HepG2 (cell line): ENCODE data around the gene MBNL3. TPM values are rescaled to one million over a fixed set of nuclear protein-coding genes. Genes with fewer than 3 reads are reported as not detected.

Source experiments
- AHDC1 ChIP-seq: sonication (generic); formaldehyde crosslinking; IDR thresholded peaks from 2 replicates; pipeline ENCODE4 v1.5.1; 2020; ENCODE audit warnings: mild to moderate bottlenecking, missing genetic modification reagents, borderline replicate concordance
- HNF1A ChIP-seq, 2 experiments: sonication (generic) in 1 of 2; formaldehyde crosslinking in 1 of 2; IDR thresholded peaks; 2 replicates each; pipeline versions ENCODE4 v1.4.0 to v1.6.1; 2016 to 2020; ENCODE audit warnings: borderline replicate concordance in 1 of 2, low read depth in 1 of 2, mild to moderate bottlenecking in 1 of 2, missing genetic modification reagents in 1 of 2
- ISL2 ChIP-seq: sonication (generic); formaldehyde crosslinking; IDR thresholded peaks from 2 replicates; pipeline ENCODE4 v1.5.0; 2020; ENCODE audit warnings: missing genetic modification reagents
- JUND ChIP-seq: sonication (generic); formaldehyde crosslinking; IDR thresholded peaks from 2 replicates; pipeline ENCODE4 v1.8.0; 2022; ENCODE audit warnings: mild to moderate bottlenecking, missing genetic modification reagents
- MNT ChIP-seq: fragments of 450-650 bp; IDR thresholded peaks from 2 replicates; pipeline ENCODE4 v1.6.1; 2016
- TCF12 ChIP-seq, 2 experiments: fragments of 450-650 bp in 1 of 2; sonication (generic) in 1 of 2; formaldehyde crosslinking in 1 of 2; IDR thresholded peaks; 2 replicates each; pipeline versions ENCODE4 v1.6.1 to v1.8.0; 2017 to 2022; ENCODE audit warnings: antibody characterized with exemption in 1 of 2, mild to moderate bottlenecking in 1 of 2, missing genetic modification reagents in 1 of 2, moderate library complexity in 1 of 2
- THYN1 ChIP-seq: sonication (generic); formaldehyde crosslinking; IDR thresholded peaks from 2 replicates; pipeline ENCODE4 v1.8.1; 2023; ENCODE audit warnings: low read depth, mild to moderate bottlenecking, moderate library complexity, missing genetic modification reagents, borderline replicate concordance
- ZBTB21 ChIP-seq: sonication (generic); formaldehyde crosslinking; IDR thresholded peaks from 2 replicates; pipeline ENCODE4 v1.4.0; 2020; ENCODE audit warnings: missing genetic modification reagents
- ZFP36 ChIP-seq: fragments of 150-350 bp; IDR thresholded peaks from 2 replicates; pipeline ENCODE4 v1.6.1; 2018; ENCODE audit warnings: borderline replicate concordance, low read length, low read depth; ENCODE audit not compliant: partially characterized antibody
- ZNF12 ChIP-seq: sonication (generic); formaldehyde crosslinking; IDR thresholded peaks from 2 replicates; pipeline ENCODE4 v1.5.0; 2020; ENCODE audit warnings: missing genetic modification reagents
- ZNF225 ChIP-seq: sonication (generic); formaldehyde crosslinking; IDR thresholded peaks from 2 replicates; pipeline ENCODE4 v1.4.0; 2020; ENCODE audit warnings: mild to moderate bottlenecking, missing genetic modification reagents
- ZNF362 ChIP-seq: sonication (generic); formaldehyde crosslinking; IDR thresholded peaks from 2 replicates; pipeline ENCODE4 v1.4.0; 2020; ENCODE audit warnings: missing genetic modification reagents, mild to moderate bottlenecking, borderline replicate concordance
- ZNF530 ChIP-seq: sonication (generic); formaldehyde crosslinking; IDR thresholded peaks from 2 replicates; pipeline ENCODE4 v1.5.0; 2020; ENCODE audit warnings: low read depth, mild to moderate bottlenecking, missing genetic modification reagents
- ZNF556 ChIP-seq: sonication (generic); formaldehyde crosslinking; IDR thresholded peaks from 2 replicates; pipeline ENCODE4 v1.4.0; 2020; ENCODE audit warnings: mild to moderate bottlenecking, missing genetic modification reagents, borderline replicate concordance
- ZNF850 ChIP-seq: sonication (generic); formaldehyde crosslinking; conservative IDR thresholded peaks from 2 replicates; pipeline ENCODE4 v1.9.0; 2021; ENCODE audit warnings: mild to moderate bottlenecking, missing genetic modification reagents
- polyA plus RNA-seq, 8 experiments: library from polyadenylated mRNA; depleted of rRNA in 3 of 8; stranded (reverse) in 7 of 8; unstranded in 1 of 8; fragments of >200 nt; fragmentation: Illumina TruSeq in 4 of 8; extraction: Trizol in 4 of 8; gene quantifications; 2 replicates each; pipeline versions ENCODE4 v1.2.1 to v1.2.3, GENCODE V29; 2011 to 2016; ENCODE audit warnings: low read depth in 4 of 8, missing spikeins in 1 of 8, mixed read lengths in 1 of 8; ENCODE audit not compliant: insufficient read depth in 1 of 8
- total RNA-seq, 5 experiments: library from RNA; depleted of rRNA; stranded (reverse); fragments of >200 nt; fragmentation: Illumina TruSeq; extraction: Trizol; gene quantifications; 2 replicates each; pipeline ENCODE4 v1.2.3, GENCODE V29; 2016; ENCODE audit warnings: low read depth in 1 of 5

The MBNL3 gene
- total and polyA plus RNA-seq, 2 of the 13 experiments (the other 11 are each of a cell fraction or from before 2014, with no cell fraction given) = 155 to 257 TPM

GRCh38 chrX:132369617-132370326 is 119.1 kb downstream of the MBNL3 start (continued):
- TF ChIP-seq JUND (CRISPR knock-in tag) = no peak
- TF ChIP-seq ZNF556 (CRISPR knock-in tag) = no peak
- TF ChIP-seq HNF1A (IDR thresholded peaks at IDR 0.05; ENCODE audit: low read depth) = no peak
- TF ChIP-seq HNF1A (CRISPR knock-in tag; IDR thresholded peaks at IDR 0.05; ENCODE audit: borderline replicate concordance) = 0 out of 2 replicates have a peak, but pooled peaks have one; percentile 18
- peak; percentile 20; the same call in 1 of the 2 replicates for TF ChIP-seq ISL2 (CRISPR knock-in tag)
- TF ChIP-seq ZNF362 = no peak
- TF ChIP-seq ZNF225 (CRISPR knock-in tag) = no peak
- no peak for TF ChIP-seq ZNF530 (CRISPR knock-in tag)
- no peak for TF ChIP-seq ZNF12 (CRISPR knock-in tag)
- TF ChIP-seq ZFP36 = no peak
- TF ChIP-seq MNT = no peak
- peak; percentile 87 for TF ChIP-seq AHDC1 (CRISPR knock-in tag)
- TF ChIP-seq THYN1 (CRISPR knock-in tag) = no peak
- no peak for TF ChIP-seq ZNF850 (CRISPR knock-in tag)
- no peak for TF ChIP-seq ZBTB21 (CRISPR knock-in tag)
- TF ChIP-seq TCF12 (IDR thresholded peaks at IDR 0.05) = no peak
- no peak for TF ChIP-seq TCF12 (CRISPR knock-in tag; IDR thresholded peaks at IDR 0.05)
